ENCODE measurements around the gene KDM8. TPM values are rescaled to one million over a fixed set of nuclear protein-coding genes. Genes with fewer than 3 reads are reported as not detected.
A peak's percentile ranks its signal among the peaks of the same experiment; 100 is the strongest.

Gene KDM8
- total RNA-seq, 4 donors from 2014 or later, result 1.9 to 12.0 (median 4.0) TPM

- Histone ChIP-seq H3K4me1 (peaks cover 0 to 99% (median 29%) of the 10 kb centered on the region in 3 donors), H3K27ac (peak overlapping the region; percentile 74 to 85 (median 82)), H3K9me3 (no peaks in the 10 kb centered on the region), H3K36me3 (no peaks in the 10 kb centered on the region), H3K27me3 (no peaks in the 10 kb centered on the region), H3K4me3 (peak overlapping the region; percentile 1 to 30)
- TF ChIP-seq EP300 (IDR thresholded peaks at IDR 0.05) (no peak), POLR2A (IDR thresholded peaks at IDR 0.05) (no peak), POLR2AphosphoS5 (IDR thresholded peaks at IDR 0.05) (no peak), CTCF (IDR thresholded peaks at IDR 0.05) (no peak)
- 61 to 69% methylated on average over 2 of the region's 2 CpGs for WGBS, 2 donors (ENCODE audit: low coverage in 1 of 2)
- ATAC-seq, result no peak
Observed at GRCh38 chr16:27242398-27242797, 39.1 kb downstream of the KDM8 start.

GRCh38 chr16:27242868-27243590 is 39.7 kb downstream of the KDM8 start:
- no peaks in the 10 kb centered on the region for H3K9me3 ChIP-seq
- no peaks in the 10 kb centered on the region for H3K36me3 ChIP-seq
- H3K27me3 ChIP-seq, result no peaks in the 10 kb centered on the region
- peak; percentile 78 for ATAC-seq
- peak overlapping the region; percentile 74 to 85 (median 82) for H3K27ac ChIP-seq
- WGBS, 2 donors (ENCODE audit: low coverage in 1 of 2), result 0 to 5% methylated on average over 4 to 7 of the region's 13 CpGs
- TF ChIP-seq POLR2A (IDR thresholded peaks at IDR 0.05) (no peak), CTCF (IDR thresholded peaks at IDR 0.05) (peak in 2 of 4 experiments; percentile 22 to 29), POLR2AphosphoS5 (IDR thresholded peaks at IDR 0.05) (peak; percentile 94), EP300 (IDR thresholded peaks at IDR 0.05) (no peak)
- peak overlapping the region; percentile 1 to 30 for H3K4me3 ChIP-seq
- peaks cover 0 to 93% (median 23%) of the 10 kb centered on the region in 3 donors for H3K4me1 ChIP-seq

DNA sequence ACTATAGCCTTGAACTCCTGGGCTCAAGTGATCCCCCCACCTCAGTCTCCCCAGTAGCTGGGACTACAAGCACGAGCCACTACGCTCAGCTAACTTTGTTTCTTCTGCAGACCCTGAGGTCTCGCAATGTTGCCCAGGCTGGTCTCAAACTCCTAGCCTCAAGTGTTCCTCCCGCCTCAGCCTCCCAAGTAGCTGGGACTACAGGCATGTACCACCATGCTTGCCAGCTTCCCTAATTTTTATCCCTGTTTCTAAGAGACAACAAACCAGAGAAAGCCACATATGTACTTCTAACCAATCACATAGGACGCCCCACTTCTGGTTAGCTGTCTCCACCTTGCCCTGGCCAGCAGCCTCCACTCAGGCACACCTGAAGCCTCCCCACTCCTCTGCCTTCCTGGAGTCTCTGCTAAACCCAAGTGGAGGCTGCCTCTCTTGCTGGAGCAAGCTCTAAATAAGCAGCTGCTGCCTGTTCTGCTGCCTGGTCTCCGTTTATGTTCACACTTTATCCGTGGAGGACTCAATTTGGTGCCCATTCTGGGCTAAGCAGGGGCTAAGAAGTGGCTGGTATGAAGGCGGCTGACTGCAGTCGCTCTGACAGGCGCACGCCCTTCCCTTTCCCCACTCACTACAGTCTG is 40.5 kb downstream of the KDM8 start:
- no peak for ATAC-seq
- Histone ChIP-seq H3K27me3 (no peaks in the 10 kb centered on the region), H3K36me3 (no peaks in the 10 kb centered on the region), H3K4me3 (no peak overlapping the region), H3K9me3 (no peaks in the 10 kb centered on the region), H3K4me1 (peaks cover 0 to 84% (median 20%) of the 10 kb centered on the region in 3 donors), H3K27ac (peak overlapping the region; percentile 74 to 85 (median 82))
- 88 to 93% methylated on average over 6 to 9 of the region's 11 CpGs for WGBS, 2 donors (ENCODE audit: low coverage in 1 of 2)
- no peak for TF ChIP-seq POLR2AphosphoS5 (IDR thresholded peaks at IDR 0.05)
- no peak for TF ChIP-seq POLR2A (IDR thresholded peaks at IDR 0.05)
- TF ChIP-seq CTCF (IDR thresholded peaks at IDR 0.05), result no peak
- TF ChIP-seq EP300 (IDR thresholded peaks at IDR 0.05), result no peak

- Histone ChIP-seq H3K27me3 (no peaks in the 10 kb centered on the region), H3K27ac (peak overlapping the region in 3 of 4 donors; percentile 81 to 85 (median 84)), H3K4me1 (peaks cover 0 to 79% (median 20%) of the 10 kb centered on the region in 3 donors), H3K4me3 (no peak overlapping the region), H3K36me3 (no peaks in the 10 kb centered on the region), H3K9me3 (no peaks in the 10 kb centered on the region)
- 89 to 92% methylated on average over 5 to 6 of the region's 7 CpGs for WGBS, 2 donors (ENCODE audit: low coverage in 1 of 2)
- TF ChIP-seq CTCF (IDR thresholded peaks at IDR 0.05) (no peak), POLR2A (IDR thresholded peaks at IDR 0.05) (no peak), EP300 (IDR thresholded peaks at IDR 0.05) (no peak), POLR2AphosphoS5 (IDR thresholded peaks at IDR 0.05) (no peak)
- no peak for ATAC-seq
Observed at GRCh38 chr16:27244363-27244755, 41.0 kb downstream of the KDM8 start.

All from gastroesophageal sphincter (tissue), 4 donors.